Measurements from ENCODE around the gene NDOR1.

Gene NDOR1

GRCh38 chr9:137205126-137206069, at the start of gene NDOR1, which contains the start of gene TMEM203:
NDOR1 (plus strand) TSS chr9:137205700; CDS start chr9:137205778, 78 bp downstream.
TMEM203 (minus strand) TSS chr9:137205648; CDS start chr9:137205414, 234 bp downstream.
- DNase-seq, result peak; percentile 95

GRCh38 chr9:137156567-137157375, 48.7 kb upstream of the NDOR1 start:
- peak; percentile 89 for DNase-seq

- DNase-seq, result no peak
These were observed 47.7 kb upstream of the NDOR1 start for GRCh38 chr9:137157618-137158415.

- no peak for DNase-seq
These were observed 46.9 kb upstream of the NDOR1 start for GRCh38 chr9:137158625-137159024.

GRCh38 chr9:137159105-137160053, 46.1 kb upstream of the NDOR1 start:
- no peak for DNase-seq

- DNase-seq, result no peak
These were observed 45.5 kb upstream of the NDOR1 start for GRCh38 chr9:137160054-137160425.

GRCh38 chr9:137160716-137161557, 44.6 kb upstream of the NDOR1 start:
- DNase-seq, result no peak

- peak; percentile 46 for DNase-seq
These were observed 43.7 kb upstream of the NDOR1 start for GRCh38 chr9:137161558-137162486.

GRCh38 chr9:137162505-137163364, 42.8 kb upstream of the NDOR1 start:
- DNase-seq, result peak; percentile 55

- no peak for DNase-seq
These were observed 42.2 kb upstream of the NDOR1 start for GRCh38 chr9:137163365-137163715.

- no peak for DNase-seq
These were observed 41.7 kb upstream of the NDOR1 start for GRCh38 chr9:137163805-137164204.

GRCh38 chr9:137164370-137165249, 40.9 kb upstream of the NDOR1 start:
- DNase-seq, result no peak

- DNase-seq, result no peak
These were observed 40.2 kb upstream of the NDOR1 start for GRCh38 chr9:137165250-137165836.

- no peak for DNase-seq
These were observed 38.9 kb upstream of the NDOR1 start for GRCh38 chr9:137166380-137167229.

GRCh38 chr9:137167277-137167746, 38.2 kb upstream of the NDOR1 start:
- DNase-seq, result no peak

Data from hematopoietic multipotent progenitor cell treated with erythropoietin and hydrocortisone succinate and interleukin-3 and kit ligand, for 6 days (in vitro differentiated cells).